HCT116 (cell line): Measurements from ENCODE around the gene CDCA7. TPM values are rescaled to one million over a fixed set of nuclear protein-coding genes. Genes with fewer than 3 reads are reported as not detected.

Experiments
- ATAC-seq: fragments of 200-7000 bp; cut with Tn5 transposase; 2 replicates; pipeline ENCODE4 v1.9.1; 2020; ENCODE audit warnings: mild to moderate bottlenecking, moderate library complexity
- BruUV-seq: library from RNA; stranded (reverse); fragments of 400-500 nt; replicated peaks from 2 replicates; lab custom pipeline; 2021; lab: Mats Ljungman, UMichigan
- CTCF ChIA-PET: fragments of 300-600 bp; sonication (Branson Sonifier 250); formaldehyde crosslinking; loops from one replicate; lab custom pipeline; 2021; ENCODE audit warnings: antibody characterized with exemption; lab: Charles Lee
- POLR2A ChIA-PET: fragments of 300-600, 350-600 bp; sonication (Branson Sonifier 250); formaldehyde crosslinking; loops from one replicate; lab custom pipeline; 2021; ENCODE audit warnings: antibody characterized with exemption; lab: Charles Lee
- RAD21 ChIA-PET, 2 experiments: fragments of 300-600 bp; sonication (Branson Sonifier 250); formaldehyde crosslinking; loops; one replicate each; lab custom pipeline; 2023; ENCODE audit warnings: low total read pairs in 2 of 2; ENCODE audit not compliant: uncharacterized antibody in 2 of 2, unreplicated experiment in 2 of 2, low non-redundant PET in 1 of 2; lab: Charles Lee
- DNase-seq: peaks from one replicate; pipeline ENCODE4 v3.0.0-alpha.2; 2010; ENCODE audit warnings: low read depth, low spot score
- H2AFZ ChIP-seq: fragments of 200-600 bp; shearing (Covaris generic), sonication (generic); 2 replicates; pipeline ENCODE4 v1.6.1; 2017; ENCODE audit warnings: low read depth, mixed run types, mixed read lengths, antibody characterized with exemption, low read length; ENCODE audit not compliant: poor library complexity, severe bottlenecking
- H3K27ac ChIP-seq: 2 replicates; pipeline ENCODE4 v1.5.1; 2012; ENCODE audit warnings: low read depth, low read length
- H3K27me3 ChIP-seq: fragments of 200-600 bp; sonication (generic); 2 replicates; pipeline ENCODE4 v1.6.1; 2016; ENCODE audit warnings: mixed run types, low read length, mixed read lengths; ENCODE audit not compliant: insufficient read depth
- H3K36me3 ChIP-seq, 2 experiments: fragments of 200-500 bp in 1 of 2; fragments of 200-600 bp in 1 of 2; sonication (Bioruptor generic) in 1 of 2; sonication (generic) in 1 of 2; 2 replicates each; pipeline versions ENCODE4 v1.5.1 to v1.6.1; 2014 to 2016; ENCODE audit warnings: low read length in 2 of 2, inconsistent platforms in 1 of 2, mixed read lengths in 1 of 2, mixed run types in 1 of 2; ENCODE audit not compliant: insufficient read depth in 2 of 2, control insufficient read depth in 1 of 2
- H3K4me1 ChIP-seq, 2 experiments: fragments of 200-600 bp in 1 of 2; sonication (generic) in 1 of 2; 2 replicates each; pipeline versions ENCODE4 v1.5.1 to v1.6.1; 2012 to 2017; ENCODE audit warnings: low read length in 2 of 2, inconsistent platforms in 1 of 2, mild to moderate bottlenecking in 1 of 2, mixed read lengths in 1 of 2, mixed run types in 1 of 2, moderate library complexity in 1 of 2; ENCODE audit not compliant: insufficient read depth in 2 of 2, control insufficient read depth in 1 of 2
- H3K4me2 ChIP-seq: fragments of 200-600 bp; sonication (generic); 2 replicates; pipeline ENCODE4 v1.6.1; 2017; ENCODE audit warnings: mixed run types, low read length, mixed read lengths
- H3K4me3 ChIP-seq, 2 experiments: fragments of 200-600 bp in 1 of 2; sonication (generic) in 1 of 2; replicated peaks in 1 of 2; 2 replicates each; pipeline ENCODE4 v1.5.1; 2011 to 2016; ENCODE audit warnings: low read length in 2 of 2, control low read depth in 1 of 2, low read depth in 1 of 2, mild to moderate bottlenecking in 1 of 2, mixed read lengths in 1 of 2, mixed run types in 1 of 2
- H3K79me2 ChIP-seq: fragments of 200-600 bp; sonication (generic); 2 replicates; pipeline ENCODE4 v1.6.1; 2017; ENCODE audit warnings: mild to moderate bottlenecking, mixed run types, low read length, moderate library complexity, mixed read lengths; ENCODE audit not compliant: insufficient read depth
- H3K9ac ChIP-seq: fragments of 200-600 bp; sonication (generic); 2 replicates; pipeline ENCODE4 v1.6.1; 2016; ENCODE audit warnings: low read length, mixed read lengths
- H3K9me2 ChIP-seq: fragments of 200-600 bp; sonication (generic), shearing (Covaris generic); 2 replicates; pipeline ENCODE4 v1.6.1; 2017; ENCODE audit warnings: mixed run types, mild to moderate bottlenecking, moderate library complexity; ENCODE audit not compliant: insufficient read depth
- H3K9me3 ChIP-seq, 2 experiments: fragments of 200-500 bp in 1 of 2; fragments of 200-600 bp in 1 of 2; sonication (Bioruptor generic) in 1 of 2; sonication (generic) in 1 of 2; 2 replicates each; pipeline ENCODE4 v1.6.1; 2014 to 2017; ENCODE audit warnings: low read length in 2 of 2, mixed read lengths in 2 of 2, inconsistent platforms in 1 of 2, low read depth in 1 of 2, mild to moderate bottlenecking in 1 of 2, mixed run types in 1 of 2, moderate library complexity in 1 of 2; ENCODE audit not compliant: control insufficient read depth in 1 of 2, insufficient read depth in 1 of 2
- H4K20me1 ChIP-seq: fragments of 200-600 bp; sonication (generic), shearing (Covaris generic); 2 replicates; pipeline ENCODE4 v1.6.1; 2017; ENCODE audit warnings: mixed run types, mild to moderate bottlenecking, moderate library complexity; ENCODE audit not compliant: insufficient read depth
- CEBPB ChIP-seq: IDR thresholded peaks from 2 replicates; pipeline ENCODE4 v1.6.1; 2012; ENCODE audit warnings: low read depth
- EGR1 ChIP-seq: IDR thresholded peaks from 2 replicates; pipeline ENCODE4 v1.6.1; 2012; ENCODE audit warnings: low read depth
- ELF1 ChIP-seq: IDR thresholded peaks from 2 replicates; pipeline ENCODE4 v1.6.1; 2012; ENCODE audit warnings: low read depth, borderline replicate concordance
- EZH2phosphoT487 ChIP-seq: fragments of 200-600 bp; IDR thresholded peaks from 2 replicates; pipeline ENCODE4 v1.6.1; 2018; ENCODE audit warnings: antibody characterized with exemption, borderline replicate concordance
- FOSL1 ChIP-seq: IDR thresholded peaks from 2 replicates; pipeline ENCODE4 v1.6.1; 2012; ENCODE audit warnings: low read depth
- JUND ChIP-seq: IDR thresholded peaks from 2 replicates; pipeline ENCODE4 v1.6.1; 2012
- MAX ChIP-seq: IDR thresholded peaks from 2 replicates; pipeline ENCODE4 v1.6.1; 2012
- POLR2A ChIP-seq: IDR thresholded peaks from 2 replicates; pipeline ENCODE4 v1.7.0; 2011; ENCODE audit warnings: borderline replicate concordance; ENCODE audit not compliant: insufficient read depth, insufficient read length; ENCODE audit errors: extremely low read depth
- POLR2AphosphoS5 ChIP-seq: IDR thresholded peaks from 2 replicates; pipeline ENCODE4 v1.6.1; 2011; ENCODE audit warnings: mild to moderate bottlenecking, low read depth, low read length, moderate library complexity
- RAD21 ChIP-seq: IDR thresholded peaks from 2 replicates; pipeline ENCODE4 v1.6.1; 2012; ENCODE audit warnings: low read depth, mild to moderate bottlenecking
- SIN3A ChIP-seq: IDR thresholded peaks from 2 replicates; pipeline ENCODE4 v1.6.1; 2012; ENCODE audit warnings: low read depth
- SP1 ChIP-seq: IDR thresholded peaks from 2 replicates; pipeline ENCODE4 v1.6.1; 2012; ENCODE audit warnings: low read depth
- YY1 ChIP-seq: IDR thresholded peaks from 2 replicates; pipeline ENCODE4 v1.6.1; 2011; ENCODE audit warnings: low read length, low read depth, moderate library complexity, mild to moderate bottlenecking; ENCODE audit not compliant: insufficient replicate concordance; ENCODE audit errors: extremely low read depth
- ZFX ChIP-seq: fragments of 450-650 bp; IDR thresholded peaks from 2 replicates; pipeline ENCODE4 v1.6.1; 2017
- ZNF274 ChIP-seq: fragments of 200-500 bp; sonication (Bioruptor generic); IDR thresholded peaks from 2 replicates; pipeline ENCODE4 v1.6.1; 2014; ENCODE audit warnings: mild to moderate bottlenecking, low read depth, low read length, inconsistent platforms
- intact Hi-C: fragments of 100-400 bp; cut with micrococcal nuclease; formaldehyde crosslinking; loops from 2 replicates; pipeline ENCODE4 v1.10.0; 2022
- total RNA-seq: library from RNA; stranded (reverse); gene quantifications from one replicate; pipeline ENCODE4 v1.2.1, GENCODE V29; 2021; ENCODE audit not compliant: unreplicated experiment
- TF ChIP-seq, protein P1 (sequence below): IDR thresholded peaks from 2 replicates; pipeline ENCODE4 v1.6.1; 2012; ENCODE audit warnings: low read depth
- TF ChIP-seq, protein P2 (sequence below): IDR thresholded peaks from 2 replicates; pipeline ENCODE4 v1.6.1; 2012
- TF ChIP-seq, protein P3 (sequence below): IDR thresholded peaks from 2 replicates; pipeline ENCODE4 v1.6.1; 2011; ENCODE audit warnings: mild to moderate bottlenecking, low read length, moderate library complexity; ENCODE audit not compliant: insufficient replicate concordance; ENCODE audit errors: extremely low read depth

CDCA7 gene
- total RNA-seq, 1 experiment from 2014 or later = 57.9 TPM

DNA sequence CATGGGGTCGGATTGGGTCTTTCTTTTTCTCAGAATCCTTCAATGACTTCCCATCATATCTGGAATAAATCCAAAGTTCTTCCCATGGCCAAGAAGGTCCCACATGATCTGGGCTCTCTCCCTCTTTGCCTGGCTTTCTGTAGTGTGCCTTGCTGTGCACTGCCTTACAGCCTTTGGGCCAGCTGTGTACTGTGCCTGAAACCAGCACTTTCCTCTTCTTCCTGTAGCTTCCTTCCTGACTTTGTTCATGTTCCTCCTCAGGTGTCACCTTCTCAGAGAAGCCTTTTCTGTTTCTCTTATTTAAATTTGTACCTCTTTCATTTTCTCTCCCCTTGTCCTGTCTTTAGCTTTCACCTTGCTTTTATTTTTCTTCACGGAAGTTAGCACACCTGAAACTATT is 4.3 kb upstream of the CDCA7 start:
- Histone ChIP-seq H3K9me2 (no peaks in the 10 kb centered on the region), H3K27me3 (no peaks in the 10 kb centered on the region), H3K4me2 (no peak overlapping the region), H3K27ac (no peak overlapping the region), H3K9ac (no peak overlapping the region), H3K79me2 (peaks cover 5% of the 10 kb centered on the region; the same call in 1 of the 2 replicates), H3K4me3 (no peak overlapping the region), H3K9me3 (peaks cover 0 to 8% of the 10 kb centered on the region in 2 experiments; a peak in 1 of 4 replicates), H3K36me3 (no peaks in the 10 kb centered on the region), H3K4me1 (peaks cover 0 to 8% of the 10 kb centered on the region in 2 experiments; a peak in 2 of 4 replicates), H4K20me1 (no peaks in the 10 kb centered on the region), H2AFZ (no peak overlapping the region)
- ChIA-PET CTCF (interaction anchor here (0.6 kb wide), 1 partner anchor 11 kb away, joined by 3 read pairs; no protein-coding TSS in a partner anchor), RAD21 (no interaction called here), POLR2A (no interaction called here)
- intact Hi-C loops = loop anchor here (10.0 kb wide), 1 partner anchor 326 kb away; no protein-coding TSS in a partner anchor
- ATAC-seq (no peak), DNase-seq (no peak)
- TF ChIP-seq ZNF274 (no peak), ZFX (no peak), SP1 (no peak), ELF1 (no peak), JUND (no peak), POLR2AphosphoS5 (no peak), MAX (no peak), RAD21 (no peak), POLR2A (no peak), FOSL1 (no peak), SIN3A (no peak), CEBPB (no peak), EGR1 (no peak), YY1 (no peak), EZH2phosphoT487 (no peak)
- TF ChIP-seq, protein P1, sequence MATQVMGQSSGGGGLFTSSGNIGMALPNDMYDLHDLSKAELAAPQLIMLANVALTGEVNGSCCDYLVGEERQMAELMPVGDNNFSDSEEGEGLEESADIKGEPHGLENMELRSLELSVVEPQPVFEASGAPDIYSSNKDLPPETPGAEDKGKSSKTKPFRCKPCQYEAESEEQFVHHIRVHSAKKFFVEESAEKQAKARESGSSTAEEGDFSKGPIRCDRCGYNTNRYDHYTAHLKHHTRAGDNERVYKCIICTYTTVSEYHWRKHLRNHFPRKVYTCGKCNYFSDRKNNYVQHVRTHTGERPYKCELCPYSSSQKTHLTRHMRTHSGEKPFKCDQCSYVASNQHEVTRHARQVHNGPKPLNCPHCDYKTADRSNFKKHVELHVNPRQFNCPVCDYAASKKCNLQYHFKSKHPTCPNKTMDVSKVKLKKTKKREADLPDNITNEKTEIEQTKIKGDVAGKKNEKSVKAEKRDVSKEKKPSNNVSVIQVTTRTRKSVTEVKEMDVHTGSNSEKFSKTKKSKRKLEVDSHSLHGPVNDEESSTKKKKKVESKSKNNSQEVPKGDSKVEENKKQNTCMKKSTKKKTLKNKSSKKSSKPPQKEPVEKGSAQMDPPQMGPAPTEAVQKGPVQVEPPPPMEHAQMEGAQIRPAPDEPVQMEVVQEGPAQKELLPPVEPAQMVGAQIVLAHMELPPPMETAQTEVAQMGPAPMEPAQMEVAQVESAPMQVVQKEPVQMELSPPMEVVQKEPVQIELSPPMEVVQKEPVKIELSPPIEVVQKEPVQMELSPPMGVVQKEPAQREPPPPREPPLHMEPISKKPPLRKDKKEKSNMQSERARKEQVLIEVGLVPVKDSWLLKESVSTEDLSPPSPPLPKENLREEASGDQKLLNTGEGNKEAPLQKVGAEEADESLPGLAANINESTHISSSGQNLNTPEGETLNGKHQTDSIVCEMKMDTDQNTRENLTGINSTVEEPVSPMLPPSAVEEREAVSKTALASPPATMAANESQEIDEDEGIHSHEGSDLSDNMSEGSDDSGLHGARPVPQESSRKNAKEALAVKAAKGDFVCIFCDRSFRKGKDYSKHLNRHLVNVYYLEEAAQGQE = no peak
- TF ChIP-seq, protein P2, sequence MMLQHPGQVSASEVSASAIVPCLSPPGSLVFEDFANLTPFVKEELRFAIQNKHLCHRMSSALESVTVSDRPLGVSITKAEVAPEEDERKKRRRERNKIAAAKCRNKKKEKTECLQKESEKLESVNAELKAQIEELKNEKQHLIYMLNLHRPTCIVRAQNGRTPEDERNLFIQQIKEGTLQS = no peak
- TF ChIP-seq, protein P3, sequence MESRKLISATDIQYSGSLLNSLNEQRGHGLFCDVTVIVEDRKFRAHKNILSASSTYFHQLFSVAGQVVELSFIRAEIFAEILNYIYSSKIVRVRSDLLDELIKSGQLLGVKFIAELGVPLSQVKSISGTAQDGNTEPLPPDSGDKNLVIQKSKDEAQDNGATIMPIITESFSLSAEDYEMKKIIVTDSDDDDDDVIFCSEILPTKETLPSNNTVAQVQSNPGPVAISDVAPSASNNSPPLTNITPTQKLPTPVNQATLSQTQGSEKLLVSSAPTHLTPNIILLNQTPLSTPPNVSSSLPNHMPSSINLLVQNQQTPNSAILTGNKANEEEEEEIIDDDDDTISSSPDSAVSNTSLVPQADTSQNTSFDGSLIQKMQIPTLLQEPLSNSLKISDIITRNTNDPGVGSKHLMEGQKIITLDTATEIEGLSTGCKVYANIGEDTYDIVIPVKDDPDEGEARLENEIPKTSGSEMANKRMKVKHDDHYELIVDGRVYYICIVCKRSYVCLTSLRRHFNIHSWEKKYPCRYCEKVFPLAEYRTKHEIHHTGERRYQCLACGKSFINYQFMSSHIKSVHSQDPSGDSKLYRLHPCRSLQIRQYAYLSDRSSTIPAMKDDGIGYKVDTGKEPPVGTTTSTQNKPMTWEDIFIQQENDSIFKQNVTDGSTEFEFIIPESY = no peak
- no TSS peak for BruUV-seq
